Neural cell (in vitro differentiated cells): ENCODE data around the gene RPL22.

ENCODE experiments used
- CTCF ChIP-seq: fragments of 450-650 bp; IDR thresholded peaks from 2 replicates; pipeline ENCODE4 v1.5.1; 2014; ENCODE audit warnings: antibody characterized with exemption, mild to moderate bottlenecking, moderate library complexity; ENCODE audit not compliant: poor library complexity, severe bottlenecking
- EP300 ChIP-seq: fragments of 450-650 bp; conservative IDR thresholded peaks from 2 replicates; pipeline ENCODE4 v1.6.1; 2014; ENCODE audit warnings: antibody characterized with exemption, mild to moderate bottlenecking, moderate library complexity; ENCODE audit not compliant: poor library complexity, severe bottlenecking
- EZH2 ChIP-seq: fragments of 200-600, 300-800 bp; shearing (Covaris generic), sonication (generic); IDR thresholded peaks from 2 replicates; pipeline ENCODE4 v1.6.1; 2014; ENCODE audit warnings: antibody characterized with exemption, low read length, borderline replicate concordance, mild to moderate bottlenecking; ENCODE audit not compliant: insufficient read depth, poor library complexity, severe bottlenecking
- POLR2AphosphoS5 ChIP-seq: IDR thresholded peaks from 2 replicates; pipeline ENCODE4 v1.6.1; 2012
- RAD21 ChIP-seq: fragments of 450-650 bp; conservative IDR thresholded peaks from 2 replicates; pipeline ENCODE4 v1.6.1; 2014; ENCODE audit warnings: antibody characterized with exemption, mild to moderate bottlenecking, moderate library complexity
- SMC3 ChIP-seq: fragments of 450-650 bp; conservative IDR thresholded peaks from 2 replicates; pipeline ENCODE4 v1.6.1; 2014; ENCODE audit warnings: antibody characterized with exemption, mild to moderate bottlenecking, moderate library complexity; ENCODE audit not compliant: poor library complexity
- TAF1 ChIP-seq: IDR thresholded peaks from 2 replicates; pipeline ENCODE4 v1.6.1; 2012; ENCODE audit warnings: low read depth

DNA sequence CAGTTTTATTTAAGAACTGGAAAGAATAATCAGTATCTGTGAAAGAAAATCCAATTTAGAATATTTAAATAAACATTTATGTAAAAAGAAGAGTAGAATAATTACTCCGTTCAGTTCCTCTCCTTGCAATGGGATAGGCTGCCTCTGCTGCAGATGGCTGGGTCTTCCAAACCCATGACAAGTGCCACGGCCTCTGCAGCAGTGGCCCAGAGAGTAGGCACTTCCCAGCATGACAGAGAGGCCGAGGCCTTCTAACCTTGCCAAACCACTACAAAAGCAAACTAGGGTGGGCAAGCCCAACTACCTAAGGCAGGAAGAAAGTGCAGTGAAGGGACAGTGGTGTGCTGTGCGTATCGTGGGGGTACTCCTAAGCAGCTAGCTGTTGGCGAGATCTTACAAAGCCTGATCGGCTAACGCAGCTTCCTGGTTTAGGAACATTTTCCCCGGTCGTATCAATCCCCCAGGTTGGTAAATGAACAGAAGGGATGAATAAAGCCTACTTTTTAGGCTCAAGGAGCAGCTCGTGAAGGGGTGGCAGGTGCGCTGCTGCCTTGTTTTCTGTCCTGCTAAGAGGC, 21.9 kb upstream of the RPL22 start:
- no peak for TF ChIP-seq CTCF
- no peak for TF ChIP-seq EZH2
- TF ChIP-seq TAF1 = no peak
- TF ChIP-seq POLR2AphosphoS5 = no peak
- TF ChIP-seq SMC3 = no peak
- TF ChIP-seq RAD21 = no peak
- TF ChIP-seq EP300 = no peak
